Ammon's horn (tissue), 1 donor: ENCODE measurements around the gene TEX50.
A peak's percentile ranks its signal among the peaks of the same experiment; 100 is the strongest.
"Not testable (repeated sequence)": the region's sequence is repeated elsewhere in the genome, so short reads cannot be mapped to it uniquely, and the experiment has no call there.

Experiments used
- DNase-seq: peaks from one replicate; pipeline ENCODE4 v3.0.0-alpha.2; 2016; ENCODE audit warnings: low spot score

The TEX50 gene

GRCh38 chr1:173663159-173663558 is 28.0 kb downstream of the TEX50 start:
- DNase-seq: no peak

- DNase-seq: no peak
These were observed 31.5 kb downstream of the TEX50 start for GRCh38 chr1:173666646-173667045.

- peak; percentile 71 for DNase-seq
These were observed 34.4 kb downstream of the TEX50 start, which contains the start of gene ANKRD45 for GRCh38 chr1:173669491-173669941. Gene ANKRD45, minus strand, starts transcription at chr1:173669851. Its CDS starts 10,433 bp downstream, at chr1:173659418.

- DNase-seq: not testable (repeated sequence)
These were observed 39.4 kb downstream of the TEX50 start for GRCh38 chr1:173674496-173674895.

- not testable (repeated sequence) for DNase-seq
These were observed 45.0 kb downstream of the TEX50 start for GRCh38 chr1:173680152-173680551.

GRCh38 chr1:173682184-173682583 is 47.0 kb downstream of the TEX50 start:
- no peak for DNase-seq

- DNase-seq: not testable (repeated sequence)
These were observed 48.7 kb downstream of the TEX50 start for GRCh38 chr1:173683838-173684237.

- DNase-seq: not testable (repeated sequence)
These were observed 50.0 kb downstream of the TEX50 start for GRCh38 chr1:173685121-173685520.
